Muscle of arm (tissue), 12 donors: ENCODE measurements around the gene ITGB2. TPM values are rescaled to one million over a fixed set of nuclear protein-coding genes. Genes with fewer than 3 reads are reported as not detected.

Experiments
- DNase-seq: peaks from one replicate; pipeline ENCODE4 v3.0.0-alpha.2; 2013
- polyA plus RNA-seq, 12 donors: library from polyadenylated mRNA; unstranded; fragments of 120-200 nt; gene quantifications; one replicate each; pipeline ENCODE4 v1.2.1, GENCODE V29; 2013; ENCODE audit not compliant: insufficient read length in 12 of 12

The ITGB2 gene
- polyA plus RNA-seq, 12 donors, result 6.6 to 27.9 (median 9.8) TPM; not detected in 1

- DNase-seq, result no peak
Measured at GRCh38 chr21:44850208-44850800, 70.4 kb downstream of the ITGB2 start.

DNA sequence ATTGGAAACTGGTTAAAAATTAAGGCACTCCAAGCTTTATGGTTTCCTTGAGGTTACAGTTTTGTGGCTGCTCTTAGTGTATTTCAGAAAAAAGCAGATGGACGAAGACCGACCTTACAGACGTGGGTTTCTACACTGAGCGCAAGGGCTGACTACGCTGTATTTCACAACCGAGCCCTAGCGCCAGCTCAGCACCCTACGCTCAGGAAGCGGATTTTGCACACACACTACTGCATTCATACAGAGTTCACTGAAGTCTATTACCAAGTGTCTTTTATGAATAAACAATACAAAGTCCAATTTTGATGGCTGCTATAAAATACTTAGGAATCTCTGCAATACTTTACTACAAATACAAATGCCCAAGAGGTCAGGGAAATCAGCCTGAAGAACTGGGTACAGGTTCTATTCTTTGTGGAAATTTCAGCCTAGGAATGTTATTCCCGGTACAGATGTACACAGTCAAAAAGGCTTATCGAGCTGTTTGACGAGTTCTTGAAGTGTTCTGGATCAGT is 71.0 kb downstream of the ITGB2 start:
- no peak for DNase-seq

GRCh38 chr21:44848821-44849521 is 71.7 kb downstream of the ITGB2 start:
- DNase-seq, result no peak

DNA sequence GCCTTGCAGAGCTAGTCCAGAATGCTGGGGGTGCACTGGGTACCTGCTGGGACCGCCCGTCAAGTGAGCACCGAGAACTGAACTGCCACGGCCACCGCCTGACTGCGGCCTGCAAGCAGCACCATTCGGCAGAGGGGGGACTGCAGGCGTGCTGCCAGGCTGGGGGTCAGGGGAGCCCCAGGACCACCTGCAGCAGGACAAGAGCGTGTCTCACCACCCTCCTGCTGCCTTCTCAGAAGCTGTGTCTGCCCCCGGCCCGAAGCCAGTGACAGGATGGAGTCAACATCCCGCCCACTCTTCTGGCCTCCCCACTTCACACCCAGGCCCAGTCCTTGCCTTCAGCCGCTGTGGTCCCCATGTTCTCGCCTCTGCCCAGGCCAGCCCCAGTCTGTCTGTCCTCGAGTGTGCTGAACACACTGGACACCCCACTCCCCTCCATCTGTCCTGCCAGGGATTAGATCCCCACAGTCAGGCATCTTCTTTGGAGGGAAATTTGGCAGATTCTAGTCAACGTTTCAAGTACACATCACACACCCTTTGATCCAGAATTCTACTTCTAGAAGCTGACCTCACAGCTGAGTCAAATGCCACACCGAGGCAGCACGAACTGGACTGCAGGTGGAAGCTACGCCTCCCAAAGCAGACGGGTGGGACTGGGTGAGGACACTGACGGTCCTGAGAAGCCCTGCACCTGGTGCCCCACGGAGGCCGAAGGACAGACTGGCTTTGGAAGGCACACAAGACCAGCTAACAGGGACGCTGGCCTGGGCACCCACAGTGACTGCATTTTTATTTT is 73.2 kb downstream of the ITGB2 start:
- no peak for DNase-seq

GRCh38 chr21:44846485-44847260 is 74.0 kb downstream of the ITGB2 start:
- DNase-seq, result peak; percentile 34

DNA sequence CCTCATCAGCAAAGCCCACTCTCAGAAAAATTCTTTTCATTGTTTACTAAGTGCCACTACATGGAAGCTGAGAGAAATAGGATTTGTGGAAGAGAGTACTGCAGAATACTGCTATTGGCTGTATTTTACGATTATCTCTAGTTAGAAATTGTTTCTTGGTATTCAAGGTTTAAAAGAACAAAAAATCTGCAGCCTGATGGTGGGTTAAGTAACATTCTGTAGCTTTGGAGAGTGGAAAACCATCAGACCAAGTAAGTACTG is 74.5 kb downstream of the ITGB2 start:
- DNase-seq, result no peak

GRCh38 chr21:44845418-44846223 is 75.1 kb downstream of the ITGB2 start:
- peak; percentile 41 for DNase-seq

DNA sequence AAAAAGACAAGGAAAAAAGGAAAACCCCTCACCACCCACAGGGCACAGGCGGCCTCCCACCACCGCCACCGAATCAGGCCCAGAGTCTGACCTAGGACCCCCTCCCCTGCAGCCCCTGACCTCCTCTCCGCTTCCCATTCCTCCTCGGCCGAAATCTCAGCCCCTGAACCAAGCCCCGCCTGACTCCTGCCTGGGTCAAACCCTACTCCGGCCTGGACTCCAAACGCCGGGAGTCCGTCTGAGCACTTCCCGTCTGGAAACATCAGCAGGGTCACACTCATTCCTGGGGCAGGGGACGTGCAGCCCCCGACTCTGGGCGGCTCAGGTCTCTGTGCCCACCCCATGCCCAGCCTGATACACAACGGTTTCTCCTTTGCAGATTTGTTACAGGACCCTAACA is 76.4 kb downstream of the ITGB2 start:
- no peak for DNase-seq

DNA sequence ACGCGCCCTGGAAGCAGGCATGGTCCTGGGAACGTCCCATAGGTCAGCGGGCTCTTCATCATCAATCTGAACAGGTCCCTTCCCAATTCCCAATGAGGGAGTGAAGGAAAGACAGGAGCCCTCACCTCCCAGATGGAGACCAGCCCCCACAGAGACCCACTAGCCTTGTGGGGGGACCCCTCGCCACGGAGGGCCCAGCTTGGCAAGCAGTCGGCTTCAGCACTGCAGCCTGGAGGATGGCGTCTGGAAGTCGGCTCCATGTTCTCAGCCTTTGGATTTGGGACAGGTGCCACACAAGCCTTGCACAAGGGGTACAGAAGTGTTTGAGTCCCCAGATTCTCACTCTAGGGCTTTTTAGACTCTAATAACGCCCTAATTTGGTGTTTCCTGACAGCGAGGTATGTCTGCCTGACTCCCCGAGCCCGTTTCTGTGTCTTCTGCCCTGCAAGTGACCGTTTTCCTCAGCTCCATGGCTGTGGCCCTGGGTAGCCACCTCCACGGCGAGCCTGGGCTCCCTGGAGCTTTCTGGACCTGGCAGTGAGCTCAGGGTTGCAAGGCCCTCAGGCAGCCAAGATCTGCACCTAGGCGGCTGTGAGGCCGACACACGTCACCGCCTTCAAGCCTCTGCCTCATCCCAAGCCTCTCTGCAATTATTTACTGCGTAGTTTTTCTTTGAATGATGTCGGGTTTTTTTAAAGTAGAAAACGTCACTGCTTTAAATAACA is 77.8 kb downstream of the ITGB2 start:
- no peak for DNase-seq

DNA sequence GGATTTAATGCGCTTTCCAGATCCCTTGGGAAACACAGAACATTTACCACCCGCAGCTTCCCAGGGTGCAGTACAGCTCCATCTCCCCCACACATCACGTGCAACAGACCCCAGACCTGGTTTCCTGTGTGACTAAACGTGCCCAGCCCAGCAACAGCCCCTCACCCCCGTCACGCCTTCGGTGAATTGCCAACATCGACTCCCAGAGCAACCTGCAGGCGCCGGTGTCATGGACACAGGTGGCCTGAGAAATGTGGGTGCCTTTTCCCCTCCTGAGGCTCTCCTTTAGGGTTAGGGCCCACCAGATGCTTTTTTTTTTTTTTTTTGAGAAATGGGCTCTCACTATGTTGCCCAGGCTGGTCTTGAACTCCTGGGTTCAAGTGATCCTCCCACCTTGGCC is 78.6 kb downstream of the ITGB2 start:
- DNase-seq, result no peak

DNA sequence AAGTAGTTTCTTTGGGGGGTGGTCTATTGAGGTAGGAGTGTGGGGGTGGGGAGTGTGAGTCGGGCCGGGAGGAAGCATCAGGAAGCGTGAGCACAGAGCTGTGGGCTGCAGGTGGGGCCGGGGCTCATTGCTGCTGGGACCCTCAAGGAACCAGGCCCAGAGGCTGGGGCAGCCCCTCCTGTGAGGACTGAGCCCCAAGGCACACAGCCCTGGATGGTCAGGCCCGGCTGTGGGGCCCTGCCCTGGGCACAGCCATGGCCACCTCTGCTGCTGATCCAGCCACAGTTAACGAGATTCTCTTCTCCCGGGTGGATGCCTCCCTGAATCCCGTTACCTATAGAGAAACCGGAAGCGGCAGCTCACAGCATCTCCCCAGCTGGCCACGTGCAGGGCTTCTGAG is 79.9 kb downstream of the ITGB2 start:
- no peak for DNase-seq

- no peak for DNase-seq
Measured at GRCh38 chr21:44838951-44839350, 81.7 kb downstream of the ITGB2 start.

- no peak for DNase-seq
Measured at GRCh38 chr21:44838039-44838895, 82.4 kb downstream of the ITGB2 start.

DNA sequence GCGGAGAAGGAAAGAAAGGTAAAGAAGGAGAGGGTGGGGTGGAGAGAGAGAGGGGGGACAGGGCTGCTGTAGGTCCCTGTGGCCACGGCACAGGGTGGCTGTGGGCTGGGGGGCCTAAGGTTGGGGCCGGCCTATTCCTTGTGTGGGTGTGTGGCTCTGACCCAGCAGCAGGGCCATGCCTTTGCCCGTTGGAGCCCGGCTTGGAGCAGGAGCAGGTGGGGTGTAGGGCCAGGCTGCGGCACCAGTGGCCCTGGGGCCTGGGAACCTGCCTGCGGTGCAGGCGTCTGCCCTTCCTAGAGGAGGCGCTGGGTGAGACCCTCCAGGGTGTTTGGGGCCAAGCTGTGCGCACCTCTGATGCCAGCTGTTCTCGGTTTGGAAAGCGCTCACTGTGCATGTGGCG is 83.2 kb downstream of the ITGB2 start:
- no peak for DNase-seq

DNA sequence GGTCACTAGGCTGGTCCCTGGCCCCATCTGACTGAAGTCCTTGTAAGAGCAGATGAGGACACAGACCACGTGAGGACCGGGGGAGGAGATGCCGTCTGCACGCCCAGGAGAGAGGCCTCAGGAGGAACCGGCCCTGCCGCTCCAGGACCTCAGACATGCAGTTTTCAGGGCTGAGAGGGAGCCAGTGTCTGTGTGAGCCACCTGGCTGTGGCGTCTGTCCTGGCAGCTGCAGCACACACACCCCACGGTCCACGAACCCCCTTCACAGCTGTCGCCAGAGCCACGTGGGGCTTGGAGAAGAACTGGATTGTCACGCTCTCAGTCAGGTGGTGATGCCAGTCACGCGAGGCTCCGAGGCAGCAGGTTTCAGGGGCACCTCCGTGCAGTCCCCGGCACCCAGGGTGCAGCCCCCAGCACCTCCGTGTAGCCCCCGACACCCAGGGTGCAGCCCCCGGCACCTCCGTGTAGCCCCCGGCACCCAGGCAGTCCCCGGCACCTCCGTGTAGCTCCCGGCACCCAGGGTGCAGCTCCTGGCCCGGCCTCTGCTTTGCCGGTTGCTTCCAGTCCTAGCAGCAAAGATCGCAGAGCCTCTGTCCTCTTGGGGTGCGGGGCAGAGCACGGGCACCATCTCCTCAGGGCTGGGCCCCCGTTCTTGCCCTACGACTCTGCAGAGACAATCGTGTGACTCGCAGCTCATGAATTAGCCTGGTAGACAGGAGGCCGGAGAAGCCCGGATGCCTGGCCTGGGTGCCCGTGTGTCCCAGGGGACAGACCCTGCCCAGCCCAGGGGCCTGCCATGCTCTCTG is 83.8 kb downstream of the ITGB2 start:
- no peak for DNase-seq

- DNase-seq, result no peak
Measured at GRCh38 chr21:44836349-44836665, 84.4 kb downstream of the ITGB2 start.
